Measurements from ENCODE around the gene MAOB.

Gene MAOB

GRCh38 chrX:43718546-43718945, 163.7 kb downstream of the MAOB start:
- no peaks in the 10 kb centered on the region for H3F3A ChIP-seq (ENCODE audit: low read depth)
- no peaks in the 10 kb centered on the region for H4K20me1 ChIP-seq (ENCODE audit: insufficient read depth, low read length, poor library complexity, severe bottlenecking)
- H3K36me3 ChIP-seq (ENCODE audit: insufficient read depth, low read length), result no peaks in the 10 kb centered on the region
- H3K4me1 ChIP-seq (ENCODE audit: insufficient read depth, low read length, poor library complexity, severe bottlenecking), result no peaks in the 10 kb centered on the region
- H3K4me2 ChIP-seq (ENCODE audit: low read depth, low read length, poor library complexity, severe bottlenecking), result no peak overlapping the region
- H3K9ac ChIP-seq (ENCODE audit: low read depth, low read length, poor library complexity, severe bottlenecking), result no peak overlapping the region
- no peaks in the 10 kb centered on the region for H3K79me2 ChIP-seq (ENCODE audit: insufficient read depth, low read length)
- H3K9me2 ChIP-seq (replicated peaks; ENCODE audit: low read depth, low read length), result no peaks in the 10 kb centered on the region
- H3K27me3 ChIP-seq (ENCODE audit: insufficient read depth, low read length, poor library complexity, severe bottlenecking), result no peaks in the 10 kb centered on the region
- no peak overlapping the region for H2AFZ ChIP-seq (ENCODE audit: low read length)
- H3K9me3 ChIP-seq (ENCODE audit: insufficient read depth, low read depth, low read length), result no peaks in the 10 kb centered on the region
- no peak overlapping the region for H3K4me3 ChIP-seq (ENCODE audit: low read length, poor library complexity, severe bottlenecking)
- TF ChIP-seq EZH2phosphoT487 (IDR thresholded peaks at IDR 0.05; ENCODE audit: borderline replicate concordance), result no peak
- TF ChIP-seq, protein P1, sequence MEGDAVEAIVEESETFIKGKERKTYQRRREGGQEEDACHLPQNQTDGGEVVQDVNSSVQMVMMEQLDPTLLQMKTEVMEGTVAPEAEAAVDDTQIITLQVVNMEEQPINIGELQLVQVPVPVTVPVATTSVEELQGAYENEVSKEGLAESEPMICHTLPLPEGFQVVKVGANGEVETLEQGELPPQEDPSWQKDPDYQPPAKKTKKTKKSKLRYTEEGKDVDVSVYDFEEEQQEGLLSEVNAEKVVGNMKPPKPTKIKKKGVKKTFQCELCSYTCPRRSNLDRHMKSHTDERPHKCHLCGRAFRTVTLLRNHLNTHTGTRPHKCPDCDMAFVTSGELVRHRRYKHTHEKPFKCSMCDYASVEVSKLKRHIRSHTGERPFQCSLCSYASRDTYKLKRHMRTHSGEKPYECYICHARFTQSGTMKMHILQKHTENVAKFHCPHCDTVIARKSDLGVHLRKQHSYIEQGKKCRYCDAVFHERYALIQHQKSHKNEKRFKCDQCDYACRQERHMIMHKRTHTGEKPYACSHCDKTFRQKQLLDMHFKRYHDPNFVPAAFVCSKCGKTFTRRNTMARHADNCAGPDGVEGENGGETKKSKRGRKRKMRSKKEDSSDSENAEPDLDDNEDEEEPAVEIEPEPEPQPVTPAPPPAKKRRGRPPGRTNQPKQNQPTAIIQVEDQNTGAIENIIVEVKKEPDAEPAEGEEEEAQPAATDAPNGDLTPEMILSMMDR (conservative IDR thresholded peaks at IDR 0.05; ENCODE audit: low read length), result no peak

- H3K36me3 ChIP-seq (ENCODE audit: insufficient read depth, low read length), result no peaks in the 10 kb centered on the region
- no peaks in the 10 kb centered on the region for H3K9me2 ChIP-seq (replicated peaks; ENCODE audit: low read depth, low read length)
- no peaks in the 10 kb centered on the region for H3K9me3 ChIP-seq (ENCODE audit: insufficient read depth, low read depth, low read length)
- H4K20me1 ChIP-seq (ENCODE audit: insufficient read depth, low read length, poor library complexity, severe bottlenecking), result no peaks in the 10 kb centered on the region
- no peaks in the 10 kb centered on the region for H3K79me2 ChIP-seq (ENCODE audit: insufficient read depth, low read length)
- H2AFZ ChIP-seq (ENCODE audit: low read length), result no peak overlapping the region
- no peak overlapping the region for H3K4me3 ChIP-seq (ENCODE audit: low read length, poor library complexity, severe bottlenecking)
- no peaks in the 10 kb centered on the region for H3K4me1 ChIP-seq (ENCODE audit: insufficient read depth, low read length, poor library complexity, severe bottlenecking)
- no peaks in the 10 kb centered on the region for H3K27me3 ChIP-seq (ENCODE audit: insufficient read depth, low read length, poor library complexity, severe bottlenecking)
- H3K9ac ChIP-seq (ENCODE audit: low read depth, low read length, poor library complexity, severe bottlenecking), result no peak overlapping the region
- TF ChIP-seq EZH2phosphoT487 (IDR thresholded peaks at IDR 0.05; ENCODE audit: borderline replicate concordance), result no peak
- TF ChIP-seq, protein P1 (conservative IDR thresholded peaks at IDR 0.05; ENCODE audit: low read length), result no peak
- no peak overlapping the region for H3K4me2 ChIP-seq (ENCODE audit: low read depth, low read length, poor library complexity, severe bottlenecking)
- no peaks in the 10 kb centered on the region for H3F3A ChIP-seq (ENCODE audit: low read depth)
Observed at GRCh38 chrX:43718081-43718480, 164.2 kb downstream of the MAOB start.

DNA sequence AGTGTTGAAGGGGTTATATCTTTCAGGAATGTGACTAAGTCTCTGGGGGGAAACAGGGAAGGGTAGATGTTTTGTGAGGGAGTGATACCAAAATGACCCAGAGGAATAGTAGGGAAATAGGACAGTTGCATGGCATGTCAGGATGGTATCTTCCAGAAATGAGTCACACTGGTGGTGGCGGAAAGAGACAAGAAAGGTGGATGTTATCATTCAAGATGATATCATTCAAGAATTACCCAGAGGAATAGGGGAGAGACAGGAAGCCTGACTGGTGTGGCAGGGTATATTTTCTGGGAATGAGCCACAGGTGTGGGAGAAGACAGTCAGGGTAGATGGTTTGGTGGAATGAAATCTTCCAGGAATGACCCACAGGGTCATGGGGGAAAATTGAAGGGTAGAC, 165.1 kb downstream of the MAOB start:
- no peaks in the 10 kb centered on the region for H3K4me1 ChIP-seq (ENCODE audit: insufficient read depth, low read length, poor library complexity, severe bottlenecking)
- TF ChIP-seq, protein P1 (conservative IDR thresholded peaks at IDR 0.05; ENCODE audit: low read length), result no peak
- no peak for TF ChIP-seq EZH2phosphoT487 (IDR thresholded peaks at IDR 0.05; ENCODE audit: borderline replicate concordance)

More for the DNA sequence above, 165.1 kb downstream of the MAOB start:
- no peaks in the 10 kb centered on the region for H3K9me2 ChIP-seq (replicated peaks; ENCODE audit: low read depth, low read length)
- H3K27me3 ChIP-seq (ENCODE audit: insufficient read depth, low read length, poor library complexity, severe bottlenecking), result no peaks in the 10 kb centered on the region
- no peak overlapping the region for H3K9ac ChIP-seq (ENCODE audit: low read depth, low read length, poor library complexity, severe bottlenecking)
- no peaks in the 10 kb centered on the region for H4K20me1 ChIP-seq (ENCODE audit: insufficient read depth, low read length, poor library complexity, severe bottlenecking)
- no peaks in the 10 kb centered on the region for H3K9me3 ChIP-seq (ENCODE audit: insufficient read depth, low read depth, low read length)
- H3K36me3 ChIP-seq (ENCODE audit: insufficient read depth, low read length), result no peaks in the 10 kb centered on the region
- H3K4me2 ChIP-seq (ENCODE audit: low read depth, low read length, poor library complexity, severe bottlenecking), result no peak overlapping the region
- no peaks in the 10 kb centered on the region for H3F3A ChIP-seq (ENCODE audit: low read depth)
- no peak overlapping the region for H2AFZ ChIP-seq (ENCODE audit: low read length)
- no peak overlapping the region for H3K4me3 ChIP-seq (ENCODE audit: low read length, poor library complexity, severe bottlenecking)
- no peaks in the 10 kb centered on the region for H3K79me2 ChIP-seq (ENCODE audit: insufficient read depth, low read length)

All from Loucy (cell line).